Right lobe of liver (tissue), 6 donors: ENCODE results near the gene NDFIP2. TPM values are rescaled to one million over a fixed set of nuclear protein-coding genes. Genes with fewer than 3 reads are reported as not detected.

Experiments
- ATAC-seq, 4 donors: fragments of 200-7000 bp; cut with Tn5 transposase; one replicate each; pipeline ENCODE4 v1.9.1; 2020; ENCODE audit warnings: mild to moderate bottlenecking in 4 of 4, moderate library complexity in 4 of 4
- DNase-seq, 3 donors: peaks; one replicate each; pipeline ENCODE4 v3.0.0-alpha.2; 2020
- H3K27ac ChIP-seq, 3 donors: fragments of 200-600 bp; one replicate each; pipeline ENCODE4 v1.8.0; 2022
- H3K27me3 ChIP-seq, 2 donors: fragments of 200-600 bp; one replicate each; pipeline ENCODE4 v1.8.0; 2022
- H3K36me3 ChIP-seq, 4 donors: fragments of 200-600 bp; sonication (generic) in 1 of 4; one replicate each; pipeline versions ENCODE4 v1.5.1 to v1.8.0; 2017 to 2022; ENCODE audit warnings: control low read depth in 1 of 4
- H3K4me1 ChIP-seq, 4 donors: fragments of 200-600 bp; sonication (generic) in 1 of 4; one replicate each; pipeline versions ENCODE4 v1.5.1 to v1.8.0; 2017 to 2022; ENCODE audit warnings: control low read depth in 1 of 4
- H3K4me3 ChIP-seq, 3 donors: fragments of 200-600 bp; one replicate each; pipeline ENCODE4 v1.8.0; 2022
- H3K9me3 ChIP-seq, 4 donors: fragments of 200-600 bp; sonication (generic) in 1 of 4; one replicate each; pipeline versions ENCODE4 v1.5.1 to v1.8.0; 2017 to 2022; ENCODE audit warnings: control low read depth in 1 of 4
- CTCF ChIP-seq, 4 donors: fragments of 200-600 bp in 3 of 4; fragments of 450-650 bp in 1 of 4; IDR thresholded peaks; one replicate each; pipeline versions ENCODE4 v1.5.1 to v1.8.0; 2016 to 2022; ENCODE audit warnings: antibody characterized with exemption in 4 of 4, mild to moderate bottlenecking in 2 of 4
- POLR2A ChIP-seq: fragments of 450-650 bp; IDR thresholded peaks from one replicate; pipeline ENCODE4 v1.6.1; 2017; ENCODE audit warnings: antibody characterized with exemption, mild to moderate bottlenecking
- WGBS: methylation state at CpG from one replicate; pipeline ENCODE4 v1.1.6; 2018; ENCODE audit warnings: low coverage, low lambda C conversion rate; ENCODE audit not compliant: insufficient coverage; ENCODE audit errors: missing lambda C conversion rate; 5-methylcytosine and 5-hydroxymethylcytosine counted together
- intact Hi-C, 2 donors: fragments of 100-400 bp; cut with DNase I; formaldehyde crosslinking; loops; one replicate each; pipeline versions ENCODE4 v1.11.2 to v1.14.1; 2022
- total RNA-seq, 6 experiments: library from RNA; depleted of rRNA in 2 of 6; stranded (reverse); fragments of >200 nt in 2 of 6; fragmentation: NEBNext Ultra II Directional in 3 of 6; extraction: Animal tissue kit (Norgen Biotek cat#: 25700) in 3 of 6; gene quantifications; one replicate each; pipeline versions ENCODE4 v1.1.0 to v1.2.4, GENCODE V29; 2016 to 2023
- donor health status: DM: no; HTN: yes; CAD: no.
- donor health status: DM: no; HTN: no; CAD: no.
- donor health status: DM: no; HTN: no; CAD: no.
- donor health status: DM: no; HTN: yes; CAD: no.
- donor health status: DM: no; HTN: yes; CAD: no.

Gene NDFIP2
- total RNA-seq, 6 experiments from 2014 or later: 20.3 to 32.7 (median 27.5) TPM

DNA sequence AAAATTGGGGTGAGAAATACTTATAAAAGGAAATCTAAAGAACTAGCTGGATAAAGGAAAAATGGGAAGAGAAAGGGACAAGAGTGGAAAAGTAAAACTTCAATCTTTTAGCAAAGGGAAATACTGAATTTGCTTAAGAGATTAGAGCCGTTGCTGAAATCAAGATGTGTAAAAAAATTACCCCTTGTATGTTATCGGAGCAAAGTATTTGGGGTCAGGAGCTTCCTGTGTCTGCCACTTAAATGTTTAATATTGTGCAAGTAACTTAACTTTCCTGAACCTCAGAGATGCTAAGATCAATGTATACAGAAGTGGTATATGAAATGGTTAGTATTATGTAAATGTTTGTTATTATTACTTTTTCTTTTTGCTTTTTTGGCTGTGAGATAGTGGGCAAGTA lies 51.6 kb downstream of the NDFIP2 start:
- Histone ChIP-seq H3K36me3 (no peaks in the 10 kb centered on the region), H3K27ac (no peak overlapping the region), H3K4me3 (no peak overlapping the region), H3K9me3 (no peaks in the 10 kb centered on the region), H3K27me3 (no peaks in the 10 kb centered on the region), H3K4me1 (no peaks in the 10 kb centered on the region)
- no peak for DNase-seq
- ATAC-seq: no peak
- TF ChIP-seq POLR2A (no peak), CTCF (IDR thresholded peaks at IDR 0.05) (no peak)
- 50% methylated on average over 2 of the region's 2 CpGs for WGBS
- intact Hi-C loops: loop anchor here (10.0 kb wide), 2 partner anchors 98 to 118 kb away; no protein-coding TSS in a partner anchor

DNA sequence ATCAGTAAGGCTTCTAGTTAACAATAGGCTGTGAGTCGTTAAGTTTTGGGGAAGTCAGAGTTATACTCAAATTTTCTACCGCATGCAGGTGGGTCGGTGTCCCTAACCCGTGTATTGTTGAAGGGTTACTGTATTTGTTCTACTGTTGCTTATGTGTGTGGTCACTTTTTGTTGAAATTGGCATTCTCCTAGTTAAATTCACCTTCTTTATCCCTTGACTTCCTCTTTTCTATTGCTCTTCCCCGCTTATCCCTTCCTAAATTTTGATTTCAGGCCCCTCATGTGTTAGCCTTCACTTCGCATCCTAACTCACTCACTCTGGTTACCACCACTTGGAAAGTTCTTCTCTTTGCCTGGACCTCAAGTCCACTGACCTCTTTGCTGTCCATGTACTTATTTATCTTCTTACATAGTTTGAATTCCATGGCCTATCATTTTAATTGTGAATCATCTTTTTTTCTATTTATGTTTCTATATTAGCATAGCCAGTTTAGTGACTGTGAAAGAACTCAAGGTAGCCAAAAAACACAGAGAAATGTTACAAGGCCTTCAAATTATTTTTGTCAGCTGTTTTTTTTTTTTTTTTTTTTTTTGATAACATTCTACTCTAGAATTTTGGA lies 52.9 kb downstream of the NDFIP2 start:
- H3K9me3 ChIP-seq: no peaks in the 10 kb centered on the region
- no peaks in the 10 kb centered on the region for H3K36me3 ChIP-seq
- intact Hi-C loops: loop anchor here (10.0 kb wide), 2 partner anchors 99 to 119 kb away; no protein-coding TSS in a partner anchor
- no peak for TF ChIP-seq POLR2A
- no peak for TF ChIP-seq CTCF (IDR thresholded peaks at IDR 0.05)
- 80% methylated on average over 3 of the region's 6 CpGs for WGBS
- no peaks in the 10 kb centered on the region for H3K4me1 ChIP-seq
- DNase-seq (no peak), ATAC-seq (peak in 1 of 4 donors; percentile 59)
- H3K27ac ChIP-seq: no peak overlapping the region
- no peaks in the 10 kb centered on the region for H3K27me3 ChIP-seq
- H3K4me3 ChIP-seq: no peak overlapping the region

- TF ChIP-seq POLR2A (no peak), CTCF (IDR thresholded peaks at IDR 0.05) (no peak)
- 70% methylated on average over 4 of the region's 4 CpGs for WGBS
- H3K27ac ChIP-seq: no peak overlapping the region
Observed at GRCh38 chr13:79534596-79534995, 53.6 kb downstream of the NDFIP2 start.

GRCh38 chr13:79538757-79539156 lies 57.8 kb downstream of the NDFIP2 start:
- Histone ChIP-seq H3K4me1 (no peaks in the 10 kb centered on the region), H3K27me3 (no peaks in the 10 kb centered on the region), H3K27ac (no peak overlapping the region), H3K9me3 (no peaks in the 10 kb centered on the region), H3K36me3 (no peaks in the 10 kb centered on the region), H3K4me3 (no peak overlapping the region)
- intact Hi-C loops: loop anchor here (10.0 kb wide), 2 partner anchors 104 to 124 kb away; no protein-coding TSS in a partner anchor
- 100% methylated on average over 2 of the region's 5 CpGs for WGBS
- ATAC-seq: no peak
- no peak for DNase-seq
- TF ChIP-seq CTCF (IDR thresholded peaks at IDR 0.05) (no peak), POLR2A (no peak)

More at GRCh38 chr13:79534596-79534995, 53.6 kb downstream of the NDFIP2 start:
- no peaks in the 10 kb centered on the region for H3K4me1 ChIP-seq
- DNase-seq (no peak), ATAC-seq (no peak)
- H3K4me3 ChIP-seq: no peak overlapping the region
- no peaks in the 10 kb centered on the region for H3K36me3 ChIP-seq
- H3K9me3 ChIP-seq: no peaks in the 10 kb centered on the region
- intact Hi-C loops: loop anchor here (10.0 kb wide), 2 partner anchors 100 to 120 kb away; no protein-coding TSS in a partner anchor
- H3K27me3 ChIP-seq: no peaks in the 10 kb centered on the region
